Measurements from ENCODE around the gene IFIH1. TPM values are rescaled to one million over a fixed set of nuclear protein-coding genes. Genes with fewer than 3 reads are reported as not detected.

Gene IFIH1
- total and polyA plus RNA-seq, 2 experiments from 2014 or later: 1.7 to 10.1 TPM

GRCh38 chr2:162254236-162254871 is 64.1 kb downstream of the IFIH1 start:
- H3K4me1 ChIP-seq (ENCODE audit: insufficient read depth): no peaks in the 10 kb centered on the region
- no peaks in the 10 kb centered on the region for H3K9me2 ChIP-seq (replicated peaks; ENCODE audit: insufficient read depth)
- no peaks in the 10 kb centered on the region for H3K79me2 ChIP-seq
- H3K27me3 ChIP-seq: no peaks in the 10 kb centered on the region
- H4K20me1 ChIP-seq (ENCODE audit: insufficient read depth, poor library complexity, severe bottlenecking): no peaks in the 10 kb centered on the region
- WGBS (ENCODE audit: low lambda C conversion rate, missing lambda C conversion rate): 97% methylated on average over 2 of the region's 2 CpGs
- TF ChIP-seq, protein P1, sequence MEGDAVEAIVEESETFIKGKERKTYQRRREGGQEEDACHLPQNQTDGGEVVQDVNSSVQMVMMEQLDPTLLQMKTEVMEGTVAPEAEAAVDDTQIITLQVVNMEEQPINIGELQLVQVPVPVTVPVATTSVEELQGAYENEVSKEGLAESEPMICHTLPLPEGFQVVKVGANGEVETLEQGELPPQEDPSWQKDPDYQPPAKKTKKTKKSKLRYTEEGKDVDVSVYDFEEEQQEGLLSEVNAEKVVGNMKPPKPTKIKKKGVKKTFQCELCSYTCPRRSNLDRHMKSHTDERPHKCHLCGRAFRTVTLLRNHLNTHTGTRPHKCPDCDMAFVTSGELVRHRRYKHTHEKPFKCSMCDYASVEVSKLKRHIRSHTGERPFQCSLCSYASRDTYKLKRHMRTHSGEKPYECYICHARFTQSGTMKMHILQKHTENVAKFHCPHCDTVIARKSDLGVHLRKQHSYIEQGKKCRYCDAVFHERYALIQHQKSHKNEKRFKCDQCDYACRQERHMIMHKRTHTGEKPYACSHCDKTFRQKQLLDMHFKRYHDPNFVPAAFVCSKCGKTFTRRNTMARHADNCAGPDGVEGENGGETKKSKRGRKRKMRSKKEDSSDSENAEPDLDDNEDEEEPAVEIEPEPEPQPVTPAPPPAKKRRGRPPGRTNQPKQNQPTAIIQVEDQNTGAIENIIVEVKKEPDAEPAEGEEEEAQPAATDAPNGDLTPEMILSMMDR (IDR thresholded peaks at IDR 0.05; ENCODE audit: poor library complexity): no peak
- no peak for TF ChIP-seq EZH2 (IDR thresholded peaks at IDR 0.05; ENCODE audit: borderline replicate concordance)
- no peak for TF ChIP-seq EZH2phosphoT487 (IDR thresholded peaks at IDR 0.05; ENCODE audit: low read depth, severe bottlenecking, unreplicated experiment)
- H3K27ac ChIP-seq: no peak overlapping the region
- H3K9me3 ChIP-seq (ENCODE audit: low read depth): no peaks in the 10 kb centered on the region
- H3K4me3 ChIP-seq: no peak overlapping the region
- no peak for DNase-seq (ENCODE audit: low spot score)
- no peak overlapping the region for H3K4me2 ChIP-seq
- H2AFZ ChIP-seq: no peak overlapping the region
- H3K36me3 ChIP-seq (replicated peaks; ENCODE audit: insufficient read depth, low read depth): no peaks in the 10 kb centered on the region

DNA sequence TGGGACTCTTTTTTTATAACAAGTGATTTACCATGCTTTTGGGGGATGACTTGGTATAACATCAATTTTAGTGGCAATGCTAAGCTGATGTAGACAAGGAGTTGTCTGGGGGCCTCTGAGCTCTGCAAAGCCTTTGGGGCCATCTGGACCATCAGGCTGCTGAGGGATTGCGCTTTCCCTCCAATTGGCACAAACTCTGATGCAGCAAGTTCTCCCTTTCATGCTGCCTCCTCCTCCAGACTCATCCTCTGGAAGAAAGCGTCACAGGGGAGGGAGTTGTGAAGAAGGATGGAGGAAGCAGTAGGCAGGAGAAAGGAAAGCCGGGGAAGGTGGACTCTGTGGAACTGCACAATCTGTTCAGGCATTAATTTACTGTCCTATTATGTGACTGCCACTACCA is 65.0 kb downstream of the IFIH1 start:
- TF ChIP-seq, protein P1 (IDR thresholded peaks at IDR 0.05; ENCODE audit: poor library complexity): no peak
- TF ChIP-seq EZH2 (IDR thresholded peaks at IDR 0.05; ENCODE audit: borderline replicate concordance) (no peak), EZH2phosphoT487 (IDR thresholded peaks at IDR 0.05; ENCODE audit: low read depth, severe bottlenecking, unreplicated experiment) (no peak)
- H3K9me3 ChIP-seq (ENCODE audit: low read depth): no peaks in the 10 kb centered on the region
- H3K4me1 ChIP-seq (ENCODE audit: insufficient read depth): no peaks in the 10 kb centered on the region
- 92% methylated on average over 3 of the region's 3 CpGs for WGBS (ENCODE audit: low lambda C conversion rate, missing lambda C conversion rate)
- H3K27ac ChIP-seq: no peak overlapping the region
- H3K36me3 ChIP-seq (replicated peaks; ENCODE audit: insufficient read depth, low read depth): no peaks in the 10 kb centered on the region
- H2AFZ ChIP-seq: no peak overlapping the region
- H3K4me3 ChIP-seq: no peak overlapping the region
- H3K79me2 ChIP-seq: no peaks in the 10 kb centered on the region
- H3K27me3 ChIP-seq: no peaks in the 10 kb centered on the region
- no peaks in the 10 kb centered on the region for H4K20me1 ChIP-seq (ENCODE audit: insufficient read depth, poor library complexity, severe bottlenecking)
- H3K9me2 ChIP-seq (replicated peaks; ENCODE audit: insufficient read depth): no peaks in the 10 kb centered on the region
- H3K4me2 ChIP-seq: no peak overlapping the region
- no peak for DNase-seq (ENCODE audit: low spot score)

DNA sequence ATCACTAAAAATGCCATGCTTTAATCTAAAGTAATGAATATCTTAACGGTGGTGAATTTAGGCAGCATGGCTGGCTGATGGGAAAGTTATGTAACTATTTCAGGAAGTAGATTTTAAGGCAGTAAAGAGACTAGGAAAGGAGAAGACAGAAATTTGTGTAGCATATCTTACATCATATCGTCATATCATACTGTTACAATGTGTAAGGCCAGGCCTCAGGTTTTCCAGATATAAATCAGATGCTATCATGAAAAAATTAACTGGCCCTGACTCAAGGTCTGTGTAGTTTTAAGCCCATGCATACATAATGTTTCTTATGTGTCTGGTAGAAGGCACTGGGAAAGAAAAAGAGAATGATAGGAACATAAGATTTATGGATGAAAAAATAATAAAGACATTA is 66.3 kb downstream of the IFIH1 start:
- no peak overlapping the region for H2AFZ ChIP-seq
- H3K4me3 ChIP-seq: no peak overlapping the region
- no peaks in the 10 kb centered on the region for H3K36me3 ChIP-seq (replicated peaks; ENCODE audit: insufficient read depth, low read depth)
- H4K20me1 ChIP-seq (ENCODE audit: insufficient read depth, poor library complexity, severe bottlenecking): no peaks in the 10 kb centered on the region
- no peak overlapping the region for H3K27ac ChIP-seq
- no peaks in the 10 kb centered on the region for H3K4me1 ChIP-seq (ENCODE audit: insufficient read depth)
- TF ChIP-seq, protein P1 (IDR thresholded peaks at IDR 0.05; ENCODE audit: poor library complexity): no peak
- no peak for TF ChIP-seq EZH2 (IDR thresholded peaks at IDR 0.05; ENCODE audit: borderline replicate concordance)
- no peak for TF ChIP-seq EZH2phosphoT487 (IDR thresholded peaks at IDR 0.05; ENCODE audit: low read depth, severe bottlenecking, unreplicated experiment)
- H3K9me3 ChIP-seq (ENCODE audit: low read depth): no peaks in the 10 kb centered on the region
- no peaks in the 10 kb centered on the region for H3K9me2 ChIP-seq (replicated peaks; ENCODE audit: insufficient read depth)
- H3K79me2 ChIP-seq: no peaks in the 10 kb centered on the region
- no peak for DNase-seq (ENCODE audit: low spot score)
- no peaks in the 10 kb centered on the region for H3K27me3 ChIP-seq
- 86% methylated on average over 2 of the region's 2 CpGs for WGBS (ENCODE audit: low lambda C conversion rate, missing lambda C conversion rate)
- no peak overlapping the region for H3K4me2 ChIP-seq

Measured in hepatocyte (in vitro differentiated cells).